Measurements from ENCODE around the gene DYRK1A.
"Not testable (repeated sequence)": the region's sequence is repeated elsewhere in the genome, so short reads cannot be mapped to it uniquely, and the experiment has no call there.

DNA sequence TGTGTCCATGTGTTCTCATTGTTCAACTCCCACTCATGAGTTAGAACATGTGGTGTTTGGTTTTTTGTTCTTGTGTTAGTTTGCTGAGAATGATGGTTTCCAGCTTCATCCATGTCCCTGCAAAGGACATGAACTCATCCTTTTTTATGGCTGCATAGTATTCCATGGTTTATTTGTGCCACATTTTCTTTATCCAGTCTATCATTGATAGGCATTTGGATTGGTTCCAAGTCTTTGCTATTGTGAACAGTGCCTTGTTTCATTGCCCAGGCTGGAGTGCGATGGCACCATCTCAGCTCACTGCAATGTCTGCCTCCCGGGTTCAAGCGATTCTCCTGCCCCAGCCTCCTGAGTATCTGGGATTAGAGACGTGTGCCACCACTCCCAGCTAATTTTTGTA lies 183.2 kb downstream of the DYRK1A start:
- TF ChIP-seq, protein P1, sequence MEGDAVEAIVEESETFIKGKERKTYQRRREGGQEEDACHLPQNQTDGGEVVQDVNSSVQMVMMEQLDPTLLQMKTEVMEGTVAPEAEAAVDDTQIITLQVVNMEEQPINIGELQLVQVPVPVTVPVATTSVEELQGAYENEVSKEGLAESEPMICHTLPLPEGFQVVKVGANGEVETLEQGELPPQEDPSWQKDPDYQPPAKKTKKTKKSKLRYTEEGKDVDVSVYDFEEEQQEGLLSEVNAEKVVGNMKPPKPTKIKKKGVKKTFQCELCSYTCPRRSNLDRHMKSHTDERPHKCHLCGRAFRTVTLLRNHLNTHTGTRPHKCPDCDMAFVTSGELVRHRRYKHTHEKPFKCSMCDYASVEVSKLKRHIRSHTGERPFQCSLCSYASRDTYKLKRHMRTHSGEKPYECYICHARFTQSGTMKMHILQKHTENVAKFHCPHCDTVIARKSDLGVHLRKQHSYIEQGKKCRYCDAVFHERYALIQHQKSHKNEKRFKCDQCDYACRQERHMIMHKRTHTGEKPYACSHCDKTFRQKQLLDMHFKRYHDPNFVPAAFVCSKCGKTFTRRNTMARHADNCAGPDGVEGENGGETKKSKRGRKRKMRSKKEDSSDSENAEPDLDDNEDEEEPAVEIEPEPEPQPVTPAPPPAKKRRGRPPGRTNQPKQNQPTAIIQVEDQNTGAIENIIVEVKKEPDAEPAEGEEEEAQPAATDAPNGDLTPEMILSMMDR (conservative IDR thresholded peaks at IDR 0.05; ENCODE audit: low read length) = not testable (repeated sequence)
- TF ChIP-seq EZH2phosphoT487 (IDR thresholded peaks at IDR 0.05; ENCODE audit: borderline replicate concordance) = not testable (repeated sequence)
